H9 (cell line): ENCODE measurements around the gene GRM1. TPM values are rescaled to one million over a fixed set of nuclear protein-coding genes. Genes with fewer than 3 reads are reported as not detected.

Experiments
- DNase-seq: peaks from one replicate; pipeline ENCODE4 v3.0.0-alpha.2; 2017
- H2AFZ ChIP-seq: one replicate; pipeline ENCODE4 v1.6.1; 2013; ENCODE audit warnings: mild to moderate bottlenecking, low read length, control low read depth, moderate library complexity
- H2AK5ac ChIP-seq: 2 replicates; pipeline ENCODE4 v1.6.1; 2013; ENCODE audit warnings: low read length, control low read depth, mixed read lengths; ENCODE audit not compliant: insufficient read length
- H2BK120ac ChIP-seq: one replicate; pipeline ENCODE4 v1.6.1; 2013; ENCODE audit warnings: low read depth, mild to moderate bottlenecking, low read length, control low read depth, inconsistent platforms; ENCODE audit not compliant: poor library complexity, severe bottlenecking
- H2BK12ac ChIP-seq: 2 replicates; pipeline ENCODE4 v1.6.1; 2013; ENCODE audit warnings: low read length, control low read depth, mixed read lengths, low read depth; ENCODE audit not compliant: insufficient read length
- H2BK15ac ChIP-seq: 2 replicates; pipeline ENCODE4 v1.6.1; 2013; ENCODE audit warnings: low read depth, low read length, control low read depth
- H2BK20ac ChIP-seq: one replicate; pipeline ENCODE4 v1.6.1; 2013; ENCODE audit warnings: low read depth, mild to moderate bottlenecking, low read length, control low read depth, inconsistent platforms; ENCODE audit not compliant: poor library complexity, severe bottlenecking
- H2BK5ac ChIP-seq: 2 replicates; pipeline ENCODE4 v1.6.1; 2013; ENCODE audit warnings: low read length, control low read depth, mixed read lengths; ENCODE audit not compliant: insufficient read length
- H3K14ac ChIP-seq: 2 replicates; pipeline ENCODE4 v1.6.1; 2013; ENCODE audit warnings: low read length, control low read depth; ENCODE audit not compliant: insufficient read depth
- H3K18ac ChIP-seq: 2 replicates; pipeline ENCODE4 v1.6.1; 2013; ENCODE audit warnings: low read depth, mild to moderate bottlenecking, mixed read lengths, low read length, control low read depth; ENCODE audit not compliant: insufficient read length
- H3K23ac ChIP-seq: 2 replicates; pipeline ENCODE4 v1.6.1; 2013; ENCODE audit warnings: low read length, control low read depth, mixed read lengths, low read depth; ENCODE audit not compliant: insufficient read length
- H3K23me2 ChIP-seq: 2 replicates; pipeline ENCODE4 v1.6.1; 2013; ENCODE audit warnings: low read depth, mild to moderate bottlenecking, mixed read lengths, low read length, control low read depth; ENCODE audit not compliant: insufficient read length, poor library complexity, severe bottlenecking
- H3K27ac ChIP-seq: 2 replicates; pipeline ENCODE4 v1.5.1; 2013; ENCODE audit warnings: low read length, control low read depth, mixed read lengths, low read depth; ENCODE audit not compliant: insufficient read length
- H3K27me3 ChIP-seq: 2 replicates; pipeline ENCODE4 v1.6.1; 2013; ENCODE audit warnings: low read length, control low read depth, inconsistent platforms; ENCODE audit not compliant: insufficient read depth
- H3K4ac ChIP-seq: 2 replicates; pipeline ENCODE4 v1.6.1; 2013; ENCODE audit warnings: low read depth, mild to moderate bottlenecking, control low read depth, inconsistent platforms, low read length, moderate library complexity
- H3K4me1 ChIP-seq: 2 replicates; pipeline ENCODE4 v1.6.1; 2013; ENCODE audit warnings: low read length, control low read depth, inconsistent platforms; ENCODE audit not compliant: insufficient read depth
- H3K4me2 ChIP-seq: 2 replicates; pipeline ENCODE4 v1.6.1; 2013; ENCODE audit warnings: low read length, control low read depth, mixed read lengths; ENCODE audit not compliant: insufficient read length, insufficient read depth
- H3K56ac ChIP-seq: 2 replicates; pipeline ENCODE4 v1.6.1; 2013; ENCODE audit warnings: low read depth, mild to moderate bottlenecking, mixed read lengths, low read length, control low read depth; ENCODE audit not compliant: insufficient read length
- H3K79me1 ChIP-seq: 2 replicates; pipeline ENCODE4 v1.6.1; 2013; ENCODE audit warnings: low read depth, mild to moderate bottlenecking, moderate library complexity, low read length, control low read depth, inconsistent platforms; ENCODE audit not compliant: insufficient read depth, poor library complexity, severe bottlenecking
- H3K79me2 ChIP-seq: 2 replicates; pipeline ENCODE4 v1.6.1; 2013; ENCODE audit warnings: low read length, control low read depth, inconsistent platforms; ENCODE audit not compliant: insufficient read depth
- H3K9ac ChIP-seq: 2 replicates; pipeline ENCODE4 v1.6.1; 2013; ENCODE audit warnings: low read length, control low read depth, mixed read lengths; ENCODE audit not compliant: insufficient read length; ENCODE audit errors: extremely low read depth
- H3K9me3 ChIP-seq: one replicate; pipeline ENCODE4 v1.6.1; 2013; ENCODE audit warnings: low read depth, low read length, inconsistent platforms; ENCODE audit not compliant: control insufficient read depth
- H3T11ph ChIP-seq: one replicate; pipeline ENCODE4 v1.6.1; 2013; ENCODE audit warnings: mild to moderate bottlenecking, low read length, control low read depth, inconsistent platforms
- H4K20me1 ChIP-seq: one replicate; pipeline ENCODE4 v1.6.1; 2013; ENCODE audit not compliant: control insufficient read depth, insufficient read length, insufficient read depth
- H4K5ac ChIP-seq: 2 replicates; pipeline ENCODE4 v1.6.1; 2013; ENCODE audit warnings: low read depth, mild to moderate bottlenecking, mixed read lengths, low read length, control low read depth; ENCODE audit not compliant: insufficient read length
- H4K8ac ChIP-seq: replicated peaks from 2 replicates; pipeline ENCODE4 v1.6.1; 2013; ENCODE audit warnings: low read length, control low read depth, mixed read lengths, low read depth; ENCODE audit not compliant: insufficient read length
- H4K91ac ChIP-seq: 2 replicates; pipeline ENCODE4 v1.6.1; 2013; ENCODE audit warnings: low read depth, mild to moderate bottlenecking, moderate library complexity, mixed read lengths, low read length, control low read depth; ENCODE audit not compliant: insufficient read length
- H3K27ac Mint-ChIP-seq, 3 experiments: 2 replicates in 2 of 3; 3 replicates in 1 of 3; pipeline ENCODE4 v1.8.0; 2020 to 2021; ENCODE audit warnings: mixed read lengths in 3 of 3, mild to moderate bottlenecking in 1 of 3, moderate library complexity in 1 of 3
- H3K27me3 Mint-ChIP-seq: 2 replicates; pipeline ENCODE4 v1.8.0; 2021; ENCODE audit warnings: low read depth, mild to moderate bottlenecking, moderate library complexity, mixed read lengths
- H3K36me3 Mint-ChIP-seq, 3 experiments: 2 replicates in 2 of 3; 3 replicates in 1 of 3; pipeline ENCODE4 v1.8.0; 2020 to 2021; ENCODE audit warnings: low read depth in 3 of 3, mixed read lengths in 3 of 3; ENCODE audit not compliant: insufficient read depth in 1 of 3
- H3K4me1 Mint-ChIP-seq, 2 experiments: 2 replicates each; pipeline ENCODE4 v1.8.0; 2020; ENCODE audit warnings: mixed read lengths in 2 of 2
- H3K4me3 Mint-ChIP-seq, 2 experiments: 2 replicates in 1 of 2; 3 replicates in 1 of 2; pipeline ENCODE4 v1.8.0; 2020 to 2021; ENCODE audit warnings: mild to moderate bottlenecking in 2 of 2, mixed read lengths in 2 of 2, moderate library complexity in 1 of 2
- H3K9me3 Mint-ChIP-seq, 2 experiments: 2 replicates in 1 of 2; 3 replicates in 1 of 2; pipeline ENCODE4 v1.8.0; 2020; ENCODE audit warnings: mild to moderate bottlenecking in 2 of 2, mixed read lengths in 2 of 2, moderate library complexity in 1 of 2
- CTCF ChIP-seq: fragments of 200-600 bp; sonication (generic); conservative IDR thresholded peaks from 3 replicates; pipeline ENCODE4 v1.8.0; 2021; ENCODE audit warnings: antibody characterized with exemption, mild to moderate bottlenecking
- WGBS: extraction: QIAGEN DNeasy Blood & Tissue Kit; methylation state at CpG from one replicate; pipeline ENCODE4 v1.1.7; 2013; ENCODE audit warnings: missing lambda C conversion rate, low lambda C conversion rate, mixed read lengths; ENCODE audit not compliant: insufficient read length; ENCODE audit errors: extremely low coverage; 5-methylcytosine and 5-hydroxymethylcytosine counted together
- total RNA-seq: library from RNA; stranded (reverse); gene quantifications from 2 replicates; pipeline ENCODE4 v1.2.1, GENCODE V29; 2021

Gene GRM1
- total RNA-seq, 1 experiment from 2014 or later = 0.39 TPM

DNA sequence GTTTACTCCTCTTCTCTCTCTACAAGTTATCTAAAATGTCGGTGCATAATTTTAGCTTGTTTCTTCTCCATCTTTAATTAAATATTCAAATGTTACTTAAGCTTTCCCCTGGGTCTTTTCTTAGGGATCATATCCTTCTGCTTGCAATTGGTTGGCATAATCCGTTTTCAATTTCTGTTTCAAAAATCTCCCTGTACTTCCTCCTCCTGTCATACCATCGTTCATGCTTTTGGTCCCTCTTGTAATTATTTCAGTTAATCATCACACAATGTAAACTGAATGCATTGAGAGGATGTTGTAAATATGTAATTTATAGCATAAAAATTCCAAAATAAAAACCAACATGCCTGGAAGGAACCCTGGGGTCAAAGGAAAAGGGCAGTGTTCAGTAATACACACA lies 325.6 kb downstream of the GRM1 start:
- Histone ChIP-seq H2BK15ac (no peak overlapping the region), H3K4me2 (no peak overlapping the region), H3K79me2 (no peaks in the 10 kb centered on the region), H2AFZ (no peak overlapping the region), H4K8ac (no peak overlapping the region), H3K14ac (no peak overlapping the region), H4K5ac (no peak overlapping the region), H3K79me1 (no peaks in the 10 kb centered on the region), H3K27me3 (no peaks in the 10 kb centered on the region), H2BK120ac (no peak overlapping the region), H3K56ac (no peak overlapping the region), H3T11ph (no peak overlapping the region), H3K9ac (no peak overlapping the region), H2BK12ac (no peak overlapping the region), H3K9me3 (no peaks in the 10 kb centered on the region), H3K4me1 (peaks cover 3% of the 10 kb centered on the region; the same call in 1 of the 2 replicates), H2BK5ac (no peak overlapping the region), H3K23me2 (no peaks in the 10 kb centered on the region), H3K23ac (no peak overlapping the region), H2AK5ac (no peak overlapping the region), H4K20me1 (no peaks in the 10 kb centered on the region), H3K27ac (no peak overlapping the region), H3K4ac (no peak overlapping the region), H3K18ac (no peak overlapping the region), H2BK20ac (no peak overlapping the region), H4K91ac (no peak overlapping the region)
- no CpG with 5 or more reads among the region's 3 CpGs for WGBS
- DNase-seq = no peak
- H3K27ac Mint-ChIP-seq = peak overlapping the region in 1 of 3 experiments; percentile 6; a peak in 2 of 7 replicates
- TF ChIP-seq CTCF = no peak
- no peaks in the 10 kb centered on the region; a peak in 2 of 5 replicates for H3K9me3 Mint-ChIP-seq
- no peaks in the 10 kb centered on the region; a peak in 1 of 7 replicates for H3K36me3 Mint-ChIP-seq
- H3K4me1 Mint-ChIP-seq = peaks cover 38 to 39% of the 10 kb centered on the region in 2 experiments
- no peaks in the 10 kb centered on the region for H3K27me3 Mint-ChIP-seq
- H3K4me3 Mint-ChIP-seq = no peak overlapping the region
